HCT116 (cell line): ENCODE results near the gene C14orf132. TPM values are rescaled to one million over a fixed set of nuclear protein-coding genes. Genes with fewer than 3 reads are reported as not detected.

Experiments used
- ATAC-seq: fragments of 200-7000 bp; cut with Tn5 transposase; 2 replicates; pipeline ENCODE4 v1.9.1; 2020; ENCODE audit warnings: mild to moderate bottlenecking, moderate library complexity
- BruUV-seq: library from RNA; stranded (reverse); fragments of 400-500 nt; replicated peaks from 2 replicates; lab custom pipeline; 2021; lab: Mats Ljungman, UMichigan
- CTCF ChIA-PET: fragments of 300-600 bp; sonication (Branson Sonifier 250); formaldehyde crosslinking; loops from one replicate; lab custom pipeline; 2021; ENCODE audit warnings: antibody characterized with exemption; lab: Charles Lee
- POLR2A ChIA-PET: fragments of 300-600, 350-600 bp; sonication (Branson Sonifier 250); formaldehyde crosslinking; loops from one replicate; lab custom pipeline; 2021; ENCODE audit warnings: antibody characterized with exemption; lab: Charles Lee
- RAD21 ChIA-PET, 2 experiments: fragments of 300-600 bp; sonication (Branson Sonifier 250); formaldehyde crosslinking; loops; one replicate each; lab custom pipeline; 2023; ENCODE audit warnings: low total read pairs in 2 of 2; ENCODE audit not compliant: uncharacterized antibody in 2 of 2, unreplicated experiment in 2 of 2, low non-redundant PET in 1 of 2; lab: Charles Lee
- DNase-seq: peaks from one replicate; pipeline ENCODE4 v3.0.0-alpha.2; 2010; ENCODE audit warnings: low read depth, low spot score
- H2AFZ ChIP-seq: fragments of 200-600 bp; shearing (Covaris generic), sonication (generic); 2 replicates; pipeline ENCODE4 v1.6.1; 2017; ENCODE audit warnings: low read depth, mixed run types, mixed read lengths, antibody characterized with exemption, low read length; ENCODE audit not compliant: poor library complexity, severe bottlenecking
- H3K27ac ChIP-seq: 2 replicates; pipeline ENCODE4 v1.5.1; 2012; ENCODE audit warnings: low read depth, low read length
- H3K27me3 ChIP-seq: fragments of 200-600 bp; sonication (generic); 2 replicates; pipeline ENCODE4 v1.6.1; 2016; ENCODE audit warnings: mixed run types, low read length, mixed read lengths; ENCODE audit not compliant: insufficient read depth
- H3K36me3 ChIP-seq, 2 experiments: fragments of 200-500 bp in 1 of 2; fragments of 200-600 bp in 1 of 2; sonication (Bioruptor generic) in 1 of 2; sonication (generic) in 1 of 2; 2 replicates each; pipeline versions ENCODE4 v1.5.1 to v1.6.1; 2014 to 2016; ENCODE audit warnings: low read length in 2 of 2, inconsistent platforms in 1 of 2, mixed read lengths in 1 of 2, mixed run types in 1 of 2; ENCODE audit not compliant: insufficient read depth in 2 of 2, control insufficient read depth in 1 of 2
- H3K4me1 ChIP-seq, 2 experiments: fragments of 200-600 bp in 1 of 2; sonication (generic) in 1 of 2; 2 replicates each; pipeline versions ENCODE4 v1.5.1 to v1.6.1; 2012 to 2017; ENCODE audit warnings: low read length in 2 of 2, inconsistent platforms in 1 of 2, mild to moderate bottlenecking in 1 of 2, mixed read lengths in 1 of 2, mixed run types in 1 of 2, moderate library complexity in 1 of 2; ENCODE audit not compliant: insufficient read depth in 2 of 2, control insufficient read depth in 1 of 2
- H3K4me2 ChIP-seq: fragments of 200-600 bp; sonication (generic); 2 replicates; pipeline ENCODE4 v1.6.1; 2017; ENCODE audit warnings: mixed run types, low read length, mixed read lengths
- H3K4me3 ChIP-seq, 2 experiments: fragments of 200-600 bp in 1 of 2; sonication (generic) in 1 of 2; replicated peaks in 1 of 2; 2 replicates each; pipeline ENCODE4 v1.5.1; 2011 to 2016; ENCODE audit warnings: low read length in 2 of 2, control low read depth in 1 of 2, low read depth in 1 of 2, mild to moderate bottlenecking in 1 of 2, mixed read lengths in 1 of 2, mixed run types in 1 of 2
- H3K79me2 ChIP-seq: fragments of 200-600 bp; sonication (generic); 2 replicates; pipeline ENCODE4 v1.6.1; 2017; ENCODE audit warnings: mild to moderate bottlenecking, mixed run types, low read length, moderate library complexity, mixed read lengths; ENCODE audit not compliant: insufficient read depth
- H3K9ac ChIP-seq: fragments of 200-600 bp; sonication (generic); 2 replicates; pipeline ENCODE4 v1.6.1; 2016; ENCODE audit warnings: low read length, mixed read lengths
- H3K9me2 ChIP-seq: fragments of 200-600 bp; sonication (generic), shearing (Covaris generic); 2 replicates; pipeline ENCODE4 v1.6.1; 2017; ENCODE audit warnings: mixed run types, mild to moderate bottlenecking, moderate library complexity; ENCODE audit not compliant: insufficient read depth
- H3K9me3 ChIP-seq, 2 experiments: fragments of 200-500 bp in 1 of 2; fragments of 200-600 bp in 1 of 2; sonication (Bioruptor generic) in 1 of 2; sonication (generic) in 1 of 2; 2 replicates each; pipeline ENCODE4 v1.6.1; 2014 to 2017; ENCODE audit warnings: low read length in 2 of 2, mixed read lengths in 2 of 2, inconsistent platforms in 1 of 2, low read depth in 1 of 2, mild to moderate bottlenecking in 1 of 2, mixed run types in 1 of 2, moderate library complexity in 1 of 2; ENCODE audit not compliant: control insufficient read depth in 1 of 2, insufficient read depth in 1 of 2
- H4K20me1 ChIP-seq: fragments of 200-600 bp; sonication (generic), shearing (Covaris generic); 2 replicates; pipeline ENCODE4 v1.6.1; 2017; ENCODE audit warnings: mixed run types, mild to moderate bottlenecking, moderate library complexity; ENCODE audit not compliant: insufficient read depth
- CEBPB ChIP-seq: IDR thresholded peaks from 2 replicates; pipeline ENCODE4 v1.6.1; 2012; ENCODE audit warnings: low read depth
- ELF1 ChIP-seq: IDR thresholded peaks from 2 replicates; pipeline ENCODE4 v1.6.1; 2012; ENCODE audit warnings: low read depth, borderline replicate concordance
- EZH2 ChIP-seq: fragments of 200-600 bp; sonication (generic); IDR thresholded peaks from 2 replicates; pipeline ENCODE4 v1.6.1; 2017; ENCODE audit warnings: antibody characterized with exemption, mixed run types
- EZH2phosphoT487 ChIP-seq: fragments of 200-600 bp; IDR thresholded peaks from 2 replicates; pipeline ENCODE4 v1.6.1; 2018; ENCODE audit warnings: antibody characterized with exemption, borderline replicate concordance
- JUND ChIP-seq: IDR thresholded peaks from 2 replicates; pipeline ENCODE4 v1.6.1; 2012
- POLR2A ChIP-seq: IDR thresholded peaks from 2 replicates; pipeline ENCODE4 v1.7.0; 2011; ENCODE audit warnings: borderline replicate concordance; ENCODE audit not compliant: insufficient read depth, insufficient read length; ENCODE audit errors: extremely low read depth
- POLR2AphosphoS5 ChIP-seq: IDR thresholded peaks from 2 replicates; pipeline ENCODE4 v1.6.1; 2011; ENCODE audit warnings: mild to moderate bottlenecking, low read depth, low read length, moderate library complexity
- RAD21 ChIP-seq: IDR thresholded peaks from 2 replicates; pipeline ENCODE4 v1.6.1; 2012; ENCODE audit warnings: low read depth, mild to moderate bottlenecking
- SIN3A ChIP-seq: IDR thresholded peaks from 2 replicates; pipeline ENCODE4 v1.6.1; 2012; ENCODE audit warnings: low read depth
- SP1 ChIP-seq: IDR thresholded peaks from 2 replicates; pipeline ENCODE4 v1.6.1; 2012; ENCODE audit warnings: low read depth
- SRF ChIP-seq: IDR thresholded peaks from 2 replicates; pipeline ENCODE4 v1.6.1; 2012; ENCODE audit warnings: low read depth
- TCF7L2 ChIP-seq: IDR thresholded peaks from 2 replicates; pipeline ENCODE4 v1.7.0; 2011; ENCODE audit warnings: borderline replicate concordance, inconsistent platforms; ENCODE audit not compliant: insufficient read depth, insufficient read length; ENCODE audit errors: extremely low read depth
- ZFX ChIP-seq: fragments of 450-650 bp; IDR thresholded peaks from 2 replicates; pipeline ENCODE4 v1.6.1; 2017
- intact Hi-C: fragments of 100-400 bp; cut with micrococcal nuclease; formaldehyde crosslinking; loops from 2 replicates; pipeline ENCODE4 v1.10.0; 2022
- total RNA-seq: library from RNA; stranded (reverse); gene quantifications from one replicate; pipeline ENCODE4 v1.2.1, GENCODE V29; 2021; ENCODE audit not compliant: unreplicated experiment
- TF ChIP-seq, protein P1 (sequence below): IDR thresholded peaks from 2 replicates; pipeline ENCODE4 v1.6.1; 2012; ENCODE audit warnings: low read depth
- TF ChIP-seq, protein P2 (sequence below): IDR thresholded peaks from 2 replicates; pipeline ENCODE4 v1.6.1; 2012

C14orf132 gene
- total RNA-seq, 1 experiment from 2014 or later: 3.4 TPM

DNA sequence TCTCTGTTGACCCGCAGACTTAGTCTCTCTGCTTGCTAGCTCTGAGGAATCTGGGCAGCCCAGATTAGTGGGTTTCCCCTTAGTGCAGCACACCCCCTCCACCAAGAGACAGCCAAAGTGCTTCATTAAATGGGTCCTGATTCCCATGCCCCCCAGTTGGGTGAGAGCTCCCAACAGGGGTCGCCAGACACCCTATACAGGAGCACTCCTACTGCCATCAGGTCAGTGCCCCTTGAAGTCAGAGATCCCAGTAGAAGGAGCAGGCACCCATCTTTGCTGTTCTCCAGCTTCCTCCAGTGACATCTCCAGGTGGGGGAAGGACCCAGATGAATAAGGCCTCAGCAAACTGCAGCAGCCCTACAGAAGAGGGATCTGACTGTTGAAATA, 36.7 kb upstream of the C14orf132 start:
- H3K9me3 ChIP-seq: no peaks in the 10 kb centered on the region
- no peaks in the 10 kb centered on the region for H3K4me1 ChIP-seq
- H3K9me2 ChIP-seq: no peaks in the 10 kb centered on the region
- no peak overlapping the region for H3K4me3 ChIP-seq
- H4K20me1 ChIP-seq: no peaks in the 10 kb centered on the region
- intact Hi-C loops: loop anchor here (10.0 kb wide), 1 partner anchor 422 kb away; no protein-coding TSS in a partner anchor
- RAD21 ChIA-PET: no interaction called here
- TF ChIP-seq ELF1 (no peak), POLR2AphosphoS5 (no peak), RAD21 (peak; percentile 23; the same call in 1 of the 2 replicates), POLR2A (no peak)
- TF ChIP-seq, protein P1, sequence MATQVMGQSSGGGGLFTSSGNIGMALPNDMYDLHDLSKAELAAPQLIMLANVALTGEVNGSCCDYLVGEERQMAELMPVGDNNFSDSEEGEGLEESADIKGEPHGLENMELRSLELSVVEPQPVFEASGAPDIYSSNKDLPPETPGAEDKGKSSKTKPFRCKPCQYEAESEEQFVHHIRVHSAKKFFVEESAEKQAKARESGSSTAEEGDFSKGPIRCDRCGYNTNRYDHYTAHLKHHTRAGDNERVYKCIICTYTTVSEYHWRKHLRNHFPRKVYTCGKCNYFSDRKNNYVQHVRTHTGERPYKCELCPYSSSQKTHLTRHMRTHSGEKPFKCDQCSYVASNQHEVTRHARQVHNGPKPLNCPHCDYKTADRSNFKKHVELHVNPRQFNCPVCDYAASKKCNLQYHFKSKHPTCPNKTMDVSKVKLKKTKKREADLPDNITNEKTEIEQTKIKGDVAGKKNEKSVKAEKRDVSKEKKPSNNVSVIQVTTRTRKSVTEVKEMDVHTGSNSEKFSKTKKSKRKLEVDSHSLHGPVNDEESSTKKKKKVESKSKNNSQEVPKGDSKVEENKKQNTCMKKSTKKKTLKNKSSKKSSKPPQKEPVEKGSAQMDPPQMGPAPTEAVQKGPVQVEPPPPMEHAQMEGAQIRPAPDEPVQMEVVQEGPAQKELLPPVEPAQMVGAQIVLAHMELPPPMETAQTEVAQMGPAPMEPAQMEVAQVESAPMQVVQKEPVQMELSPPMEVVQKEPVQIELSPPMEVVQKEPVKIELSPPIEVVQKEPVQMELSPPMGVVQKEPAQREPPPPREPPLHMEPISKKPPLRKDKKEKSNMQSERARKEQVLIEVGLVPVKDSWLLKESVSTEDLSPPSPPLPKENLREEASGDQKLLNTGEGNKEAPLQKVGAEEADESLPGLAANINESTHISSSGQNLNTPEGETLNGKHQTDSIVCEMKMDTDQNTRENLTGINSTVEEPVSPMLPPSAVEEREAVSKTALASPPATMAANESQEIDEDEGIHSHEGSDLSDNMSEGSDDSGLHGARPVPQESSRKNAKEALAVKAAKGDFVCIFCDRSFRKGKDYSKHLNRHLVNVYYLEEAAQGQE: no peak
- POLR2A ChIA-PET: no interaction called here
- no peaks in the 10 kb centered on the region for H3K79me2 ChIP-seq
- no peak overlapping the region for H3K9ac ChIP-seq
- no TSS peak for BruUV-seq
- DNase-seq: no peak
- no peaks in the 10 kb centered on the region for H3K36me3 ChIP-seq
- ATAC-seq: no peak
- no peak overlapping the region for H2AFZ ChIP-seq
- H3K4me2 ChIP-seq: no peak overlapping the region
- peaks cover 51% of the 10 kb centered on the region for H3K27me3 ChIP-seq
- no peak overlapping the region for H3K27ac ChIP-seq
- CTCF ChIA-PET: interaction anchor here (1.2 to 6.8 kb wide), 3 partner anchors 8 to 98 kb away, joined by 3 to 81 read pairs (median 4); no protein-coding TSS in a partner anchor

DNA sequence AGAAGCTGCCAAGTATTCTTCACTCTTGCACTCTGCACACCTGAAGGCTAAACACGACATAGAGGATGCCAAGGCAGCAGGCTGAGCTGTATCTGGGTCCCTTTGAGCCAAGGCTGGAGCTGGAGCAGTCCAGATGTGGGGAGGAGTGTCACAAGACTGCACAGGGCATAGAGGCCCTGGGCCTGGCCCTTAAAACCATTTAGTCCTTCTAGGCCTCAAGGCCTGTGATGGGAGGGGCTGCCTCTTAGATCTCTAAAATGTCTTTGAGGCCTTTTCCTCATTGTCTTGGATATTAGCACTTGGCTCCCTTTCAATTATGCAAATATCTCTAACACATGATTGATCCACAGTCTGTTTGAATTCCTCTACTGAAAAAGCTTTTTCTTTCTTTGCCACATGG, 28.0 kb upstream of the C14orf132 start:
- no peaks in the 10 kb centered on the region for H3K4me1 ChIP-seq
- H3K4me3 ChIP-seq: no peak overlapping the region
- no peak for DNase-seq
- intact Hi-C loops: no loop called here
- peaks cover 21% of the 10 kb centered on the region for H3K27me3 ChIP-seq
- no peak overlapping the region for H3K9ac ChIP-seq
- BruUV-seq: no TSS peak
- ATAC-seq: no peak
- H2AFZ ChIP-seq: no peak overlapping the region
- H3K36me3 ChIP-seq: no peaks in the 10 kb centered on the region
- CTCF ChIA-PET: interaction anchor here (1.8 kb wide), 1 partner anchor 87 kb away, joined by 5 read pairs; no protein-coding TSS in a partner anchor
- no peak overlapping the region for H3K27ac ChIP-seq
- no peaks in the 10 kb centered on the region for H3K9me2 ChIP-seq
- POLR2A ChIA-PET: no interaction called here
- RAD21 ChIA-PET: no interaction called here
- no peaks in the 10 kb centered on the region for H3K79me2 ChIP-seq
- no peak overlapping the region for H3K4me2 ChIP-seq
- H4K20me1 ChIP-seq: no peaks in the 10 kb centered on the region
- peaks cover 0 to 9% of the 10 kb centered on the region in 2 experiments; a peak in 1 of 4 replicates for H3K9me3 ChIP-seq
- TF ChIP-seq EZH2phosphoT487: no peak
- no peak for TF ChIP-seq CEBPB
- no peak for TF ChIP-seq SRF
- TF ChIP-seq ELF1: no peak
- TF ChIP-seq, protein P1: no peak
- TF ChIP-seq SIN3A: no peak
- no peak for TF ChIP-seq SP1
- TF ChIP-seq JUND: no peak
- TF ChIP-seq, protein P2, sequence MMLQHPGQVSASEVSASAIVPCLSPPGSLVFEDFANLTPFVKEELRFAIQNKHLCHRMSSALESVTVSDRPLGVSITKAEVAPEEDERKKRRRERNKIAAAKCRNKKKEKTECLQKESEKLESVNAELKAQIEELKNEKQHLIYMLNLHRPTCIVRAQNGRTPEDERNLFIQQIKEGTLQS: no peak
- TF ChIP-seq ZFX: no peak
- TF ChIP-seq TCF7L2: no peak
- TF ChIP-seq EZH2: no peak
- no peak for TF ChIP-seq POLR2A
